ENCODE results near the gene SNAP47. TPM values are rescaled to one million over a fixed set of nuclear protein-coding genes. Genes with fewer than 3 reads are reported as not detected.
A peak's percentile ranks its signal among the peaks of the same experiment; 100 is the strongest.

The SNAP47 gene
- total and polyA plus RNA-seq, 9 of the 15 experiments (the other 6 are each of a cell fraction or from before 2014, with no cell fraction given) = 2.5 to 41.3 (median 32.6) TPM

GRCh38 chr1:227762231-227762911 is 27.1 kb downstream of the SNAP47 start (continued):
- TF ChIP-seq TFAP4 (CRISPR knock-in tag; IDR thresholded peaks at IDR 0.05; ENCODE audit: borderline replicate concordance) = peak; percentile 81; the same call in 1 of the 2 replicates
- TF ChIP-seq SMAD4 (CRISPR knock-in tag; conservative IDR thresholded peaks at IDR 0.05) = 0 out of 2 replicates have a peak, but pooled peaks have one; percentile 15
- TF ChIP-seq ATF7 (IDR thresholded peaks at IDR 0.05) = peak; percentile 51; the same call in 1 of the 2 replicates
- TF ChIP-seq BRD9 (IDR thresholded peaks at IDR 0.05; ENCODE audit: low read depth, partially characterized antibody) = no peak
- peak; percentile 92 for TF ChIP-seq NFIC (IDR thresholded peaks at IDR 0.05)
- TF ChIP-seq MLLT1 (IDR thresholded peaks at IDR 0.05) = peak in 1 of 2 experiments; percentile 29; a peak in 1 of 4 replicates
- TF ChIP-seq CBFA2T2 (conservative IDR thresholded peaks at IDR 0.05) = no peak
- TF ChIP-seq CTCFL (IDR thresholded peaks at IDR 0.05; ENCODE audit: borderline replicate concordance, insufficient read depth, low read depth, low read length, poor library complexity, severe bottlenecking) = peak; percentile 10
- TF ChIP-seq ZBTB11 (CRISPR knock-in tag; IDR thresholded peaks at IDR 0.05) = 0 out of 6 replicates have a peak, but pooled peaks of 1 of the 3 experiments have one; percentile 33
- TF ChIP-seq FOS (IDR thresholded peaks at IDR 0.05; ENCODE audit: extremely low read depth, insufficient read length) = no peak
- TF ChIP-seq CC2D1A (IDR thresholded peaks at IDR 0.05) = peak; percentile 61
- TF ChIP-seq BHLHE40 (IDR thresholded peaks at IDR 0.05; ENCODE audit: low read length) = peak; percentile 86
- TF ChIP-seq CBFB (CRISPR knock-in tag; IDR thresholded peaks at IDR 0.05) = peak; percentile 33; the same call in 1 of the 2 replicates
- TF ChIP-seq ZBTB7A (IDR thresholded peaks at IDR 0.05; ENCODE audit: borderline replicate concordance, control insufficient read depth, low read depth, low read length) = 0 out of 2 replicates have a peak, but pooled peaks have one; percentile 33
- peak; percentile 54; the same call in 1 of the 2 replicates for TF ChIP-seq GABPA (tag; conservative IDR thresholded peaks at IDR 0.05; ENCODE audit: low read depth)
- peak; percentile 70 for TF ChIP-seq ETV1 (tag; conservative IDR thresholded peaks at IDR 0.05; ENCODE audit: low read depth)
- no peak for TF ChIP-seq ZNF561 (CRISPR knock-in tag; conservative IDR thresholded peaks at IDR 0.05)
- TF ChIP-seq JUND (IDR thresholded peaks at IDR 0.05; ENCODE audit: borderline replicate concordance, low read depth, low read length) = peak; percentile 49; the same call in 1 of the 2 replicates
- no peak; the same call in 2 of the 3 replicates for TF ChIP-seq JUND (tag; IDR thresholded peaks at IDR 0.05; ENCODE audit: borderline replicate concordance, low read depth, low read length)
